Measurements from ENCODE around the gene NPC1L1. TPM values are rescaled to one million over a fixed set of nuclear protein-coding genes. Genes with fewer than 3 reads are reported as not detected.

The NPC1L1 gene
- total and polyA plus RNA-seq, 7 donors = 0.03 to 0.28 (median 0.17) TPM; not detected in 3

- no peaks in the 10 kb centered on the region for H3K27me3 ChIP-seq (ENCODE audit: insufficient read depth in 3 of 3, low read length in 2 of 3)
- peaks cover 3 to 12% of the 10 kb centered on the region in 2 donors for H3K36me3 ChIP-seq (ENCODE audit: insufficient read depth in 1 of 2, low read depth in 1 of 2)
- peak overlapping the region; percentile 97 for H3K27ac ChIP-seq
- no peaks in the 10 kb centered on the region for H3K9me3 ChIP-seq
- intact Hi-C loops (cut with DNase I) = no loop called here
- 50 to 81% (median 56%) methylated on average over 3 of the region's 3 CpGs for WGBS, 3 donors
- peaks cover 51% of the 10 kb centered on the region for H3K4me1 ChIP-seq
- ATAC-seq (no peak), DNase-seq (no peak)
- peak overlapping the region; percentile 88 for H3K4me3 ChIP-seq
- TF ChIP-seq CTCF (IDR thresholded peaks at IDR 0.05) = no peak
These were observed 52.2 kb downstream of the NPC1L1 start for GRCh38 chr7:44488955-44489354.

- 70 to 90% (median 81%) methylated on average over 1 of the region's 1 CpG for WGBS, 3 donors
- intact Hi-C loops (cut with DNase I) = no loop called here
- Histone ChIP-seq H3K4me3 (no peak overlapping the region), H3K27ac (peak overlapping the region; percentile 44), H3K27me3 (ENCODE audit: insufficient read depth in 3 of 3, low read length in 2 of 3) (no peaks in the 10 kb centered on the region), H3K9me3 (no peaks in the 10 kb centered on the region), H3K4me1 (peaks cover 54% of the 10 kb centered on the region), H3K36me3 (ENCODE audit: insufficient read depth in 1 of 2, low read depth in 1 of 2) (peaks cover 5 to 35% of the 10 kb centered on the region in 2 donors)
- ATAC-seq = peak; percentile 46 to 79 (median 74)
- DNase-seq = no peak
- TF ChIP-seq CTCF (IDR thresholded peaks at IDR 0.05) = peak; percentile 4
These were observed 54.4 kb downstream of the NPC1L1 start for GRCh38 chr7:44486693-44487092.

GRCh38 chr7:44486001-44486400, 55.1 kb downstream of the NPC1L1 start:
- ATAC-seq (no peak), DNase-seq (no peak)
- WGBS, 3 donors = 38 to 57% (median 44%) methylated on average over 4 of the region's 4 CpGs
- Histone ChIP-seq H3K27ac (peak overlapping the region; percentile 44), H3K4me1 (peaks cover 54% of the 10 kb centered on the region), H3K9me3 (no peaks in the 10 kb centered on the region), H3K36me3 (ENCODE audit: insufficient read depth in 1 of 2, low read depth in 1 of 2) (peaks cover 9 to 42% of the 10 kb centered on the region in 2 donors), H3K27me3 (ENCODE audit: insufficient read depth in 3 of 3, low read length in 2 of 3) (no peaks in the 10 kb centered on the region), H3K4me3 (no peak overlapping the region)
- intact Hi-C loops (cut with DNase I) = no loop called here
- TF ChIP-seq CTCF (IDR thresholded peaks at IDR 0.05) = no peak

GRCh38 chr7:44484482-44485313, 56.4 kb downstream of the NPC1L1 start:
- Histone ChIP-seq H3K27ac (no peak overlapping the region), H3K27me3 (ENCODE audit: insufficient read depth in 3 of 3, low read length in 2 of 3) (no peaks in the 10 kb centered on the region), H3K36me3 (ENCODE audit: insufficient read depth in 1 of 2, low read depth in 1 of 2) (peaks cover 10 to 50% of the 10 kb centered on the region in 2 donors), H3K4me3 (no peak overlapping the region), H3K4me1 (peaks cover 54% of the 10 kb centered on the region), H3K9me3 (no peaks in the 10 kb centered on the region)
- WGBS, 3 donors = 79 to 82% (median 82%) methylated on average over 5 of the region's 5 CpGs
- DNase-seq = no peak
- peak in 1 of 4 donors; percentile 28 for ATAC-seq
- intact Hi-C loops (cut with DNase I) = no loop called here
- TF ChIP-seq CTCF (IDR thresholded peaks at IDR 0.05) = no peak
